M059J (cell line): Measurements from ENCODE around the gene COL8A1. TPM values are rescaled to one million over a fixed set of nuclear protein-coding genes. Genes with fewer than 3 reads are reported as not detected.

Experiments used
- DNase-seq: peaks from one replicate; pipeline ENCODE4 v3.0.0-alpha.2; 2012; ENCODE audit warnings: low read depth
- total RNA-seq: library from RNA; depleted of rRNA; stranded (reverse); fragments of >200 nt; shearing (Covaris generic); gene quantifications from 2 replicates; pipeline ENCODE4 v1.2.3, GENCODE V29; 2014; rRNA removed

The COL8A1 gene
- total RNA-seq, 1 experiment from 2014 or later, result 349 TPM

DNA sequence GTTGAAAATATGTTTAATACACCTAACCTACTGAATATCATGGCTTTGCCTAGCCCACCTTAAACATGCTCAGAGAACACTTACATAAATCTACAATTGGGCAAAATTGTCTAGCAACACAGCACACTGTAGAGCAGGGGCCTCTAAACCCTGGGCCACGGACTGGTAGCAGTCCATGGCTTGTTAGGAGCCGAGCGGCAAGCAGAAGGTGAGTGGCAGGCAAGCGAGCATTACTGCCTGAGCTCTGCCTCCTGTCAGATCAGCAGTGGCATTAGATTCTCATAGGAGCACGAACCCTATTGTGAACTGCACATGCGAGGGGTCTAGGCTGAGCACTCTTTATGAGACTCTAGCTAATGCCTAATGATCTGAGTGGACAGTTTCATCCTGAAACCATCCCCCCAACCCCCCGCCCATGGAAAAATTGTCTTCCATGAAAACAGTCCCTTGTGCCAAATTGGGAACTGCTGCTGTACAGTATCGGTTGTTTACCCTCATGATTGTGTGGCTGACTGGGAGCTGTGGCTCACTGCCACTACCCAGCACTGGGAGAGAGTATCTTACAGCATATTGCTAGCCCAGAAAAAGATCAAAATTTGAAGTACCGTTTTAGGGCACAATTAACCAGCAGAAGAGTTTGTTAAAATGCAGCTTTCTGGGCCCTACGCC is 205.3 kb downstream of the COL8A1 start:
- no peak for DNase-seq

DNA sequence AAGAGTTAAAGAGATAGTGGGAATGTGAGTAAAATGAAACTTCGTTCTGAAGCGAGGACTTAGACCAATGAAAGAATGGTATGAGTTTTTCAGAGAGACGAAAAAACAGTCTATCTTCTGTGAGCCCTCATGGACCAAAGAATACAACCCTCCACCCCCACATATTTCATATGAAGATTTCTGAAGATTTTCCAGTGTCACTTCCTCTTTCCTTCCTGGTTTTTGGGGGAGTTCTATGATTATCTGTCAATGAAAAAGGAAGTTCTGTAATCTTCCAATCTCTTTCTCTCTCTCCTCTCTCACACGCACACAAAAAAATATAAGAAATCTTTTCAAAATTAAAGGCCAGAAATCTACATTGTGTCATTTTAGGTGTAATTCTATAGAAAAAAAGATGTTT is 206.9 kb downstream of the COL8A1 start:
- no peak for DNase-seq

DNA sequence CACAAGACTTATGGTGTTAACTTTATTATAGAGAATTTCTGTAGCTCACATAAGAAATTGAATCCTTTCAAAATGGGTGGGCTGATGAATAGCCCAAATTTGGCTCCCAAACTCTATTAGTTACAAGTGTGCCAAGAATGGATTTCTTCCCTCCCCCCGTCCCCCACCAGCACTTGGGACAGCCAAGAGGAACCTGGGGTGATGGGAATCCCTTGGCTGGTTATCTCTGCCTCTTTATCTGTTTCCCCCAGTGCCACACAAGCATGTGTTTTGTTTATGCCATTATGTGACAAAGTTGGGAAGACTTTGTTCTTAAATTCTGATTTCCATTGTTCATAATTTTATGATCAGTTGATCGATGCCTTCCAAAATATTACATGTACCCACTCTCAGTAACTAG is 207.6 kb downstream of the COL8A1 start:
- no peak for DNase-seq

DNA sequence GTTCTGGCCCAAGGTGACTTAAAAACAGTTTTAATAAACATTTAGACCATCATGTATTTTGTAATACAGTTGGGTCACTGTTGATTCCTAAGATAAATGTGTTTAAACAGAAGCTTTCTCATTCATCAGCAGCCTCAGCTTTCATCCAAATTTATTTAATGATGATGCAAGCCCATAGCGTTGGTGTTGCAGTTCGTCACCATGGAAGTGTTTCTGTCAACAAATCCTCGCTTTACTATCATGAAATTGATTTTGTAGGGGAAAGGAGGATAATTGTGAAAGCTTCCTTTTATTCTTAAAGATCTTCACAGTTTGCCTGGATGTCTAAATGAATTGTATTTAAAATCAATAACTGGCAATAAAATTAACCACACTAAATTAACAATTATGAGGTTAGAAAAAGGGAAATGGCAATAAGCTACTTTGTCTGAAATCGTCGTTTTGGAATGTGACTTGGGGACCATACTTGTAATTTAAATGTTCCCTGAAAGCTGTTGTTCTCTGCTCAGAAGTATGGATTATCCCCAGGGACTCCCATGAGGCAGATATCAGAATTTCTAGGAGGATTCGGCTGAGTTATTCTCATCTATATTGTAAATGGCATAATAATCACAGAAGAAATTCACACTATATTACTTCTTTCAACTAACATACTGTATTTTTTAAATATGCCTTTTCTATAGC is 208.2 kb downstream of the COL8A1 start:
- peak; percentile 74 for DNase-seq

DNA sequence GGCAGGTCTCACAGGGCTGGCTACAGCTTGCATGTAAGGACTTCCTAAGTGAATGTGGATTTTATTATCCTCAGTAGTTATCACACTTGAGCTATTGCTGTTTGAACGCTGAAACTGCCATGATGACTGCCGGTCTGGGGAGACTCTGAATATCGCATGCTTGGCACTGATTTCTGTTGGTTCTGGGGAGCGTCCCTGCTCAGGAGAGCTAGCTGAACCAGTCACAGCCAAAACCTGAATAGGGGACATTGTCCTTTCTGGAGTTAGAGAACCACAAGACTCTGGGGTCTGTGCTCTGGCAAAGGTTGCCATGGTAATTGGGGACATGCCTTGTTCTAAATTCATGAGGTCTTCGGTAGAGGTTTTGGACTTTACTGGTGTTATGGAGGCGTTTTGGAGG is 210.0 kb downstream of the COL8A1 start:
- DNase-seq, result no peak

Other genes with a start within 250 kb of the COL8A1 start
- gene CMSS1, start 179.3 kb downstream of the COL8A1 start, total RNA-seq, result 38.7 and 49.9 TPM in 2 replicates